ENCODE results near the gene CRYBB1. TPM values are rescaled to one million over a fixed set of nuclear protein-coding genes. Genes with fewer than 3 reads are reported as not detected.
A peak's percentile ranks its signal among the peaks of the same experiment; 100 is the strongest.

The CRYBB1 gene
- total RNA-seq, 4 donors from 2014 or later = 0.40 TPM; not detected in 3

GRCh38 chr22:26551568-26551967 lies 66.3 kb downstream of the CRYBB1 start:
- no peaks in the 10 kb centered on the region for H3K4me1 ChIP-seq
- 83 to 93% methylated on average over 1 to 2 of the region's 2 CpGs for WGBS, 2 donors (ENCODE audit: low coverage in 1 of 2)
- H3K27me3 ChIP-seq = no peaks in the 10 kb centered on the region
- ATAC-seq = no peak
- no peaks in the 10 kb centered on the region for H3K9me3 ChIP-seq
- TF ChIP-seq CTCF (IDR thresholded peaks at IDR 0.05) = no peak
- TF ChIP-seq POLR2AphosphoS5 (IDR thresholded peaks at IDR 0.05) = no peak
- TF ChIP-seq POLR2A (IDR thresholded peaks at IDR 0.05) = no peak
- TF ChIP-seq EP300 (IDR thresholded peaks at IDR 0.05) = no peak
- no peaks in the 10 kb centered on the region for H3K36me3 ChIP-seq
- H3K4me3 ChIP-seq = no peak overlapping the region
- no peak overlapping the region for H3K27ac ChIP-seq

- Histone ChIP-seq H3K36me3 (no peaks in the 10 kb centered on the region), H3K4me3 (no peak overlapping the region), H3K4me1 (no peaks in the 10 kb centered on the region), H3K27ac (no peak overlapping the region), H3K27me3 (no peaks in the 10 kb centered on the region), H3K9me3 (no peaks in the 10 kb centered on the region)
- peak; percentile 41 for ATAC-seq
- WGBS, 2 donors (ENCODE audit: low coverage in 1 of 2) = 63 to 92% methylated on average over 1 to 4 of the region's 8 CpGs
- TF ChIP-seq EP300 (IDR thresholded peaks at IDR 0.05) = no peak
Observed at GRCh38 chr22:26550498-26551033, 67.3 kb downstream of the CRYBB1 start.

- Histone ChIP-seq H3K27ac (no peak overlapping the region), H3K4me1 (no peaks in the 10 kb centered on the region), H3K4me3 (no peak overlapping the region), H3K27me3 (no peaks in the 10 kb centered on the region), H3K36me3 (no peaks in the 10 kb centered on the region), H3K9me3 (no peaks in the 10 kb centered on the region)
- no peak for ATAC-seq
- WGBS, 2 donors (ENCODE audit: low coverage in 1 of 2) = 97 to 100% methylated on average over 2 to 4 of the region's 4 CpGs
- TF ChIP-seq POLR2AphosphoS5 (IDR thresholded peaks at IDR 0.05) (no peak), EP300 (IDR thresholded peaks at IDR 0.05) (no peak), POLR2A (IDR thresholded peaks at IDR 0.05) (no peak), CTCF (IDR thresholded peaks at IDR 0.05) (no peak)
Observed at GRCh38 chr22:26549902-26550497, 67.8 kb downstream of the CRYBB1 start.

Small RNAs within 50 kb of the gene (small RNA-seq; reads per million reads assigned to genes)
- gene MIR548J = 0 to 0.64 (median 0) reads per million in 4 donors
- gene RF01874 = 0 reads per million in 4 donors

Other genes starting within 250 kb of the CRYBB1 start
- 1 to 10 TPM; 1.0 to 1.4 (median 1.2) TPM for gene ASPHD2, start 188.8 kb downstream of the CRYBB1 start, total RNA-seq
- gene HPS4, start 134.2 kb downstream of the CRYBB1 start, total RNA-seq = 10 to 100 TPM; 11.2 to 34.7 (median 20.3) TPM
- gene SRRD, start 134.2 kb downstream of the CRYBB1 start, total RNA-seq = 10 to 100 TPM; 16.7 to 30.0 (median 23.5) TPM
- 10 to 100 TPM; 20.3 to 38.3 (median 21.6) TPM for gene TFIP11, start 105.6 kb downstream of the CRYBB1 start, total RNA-seq
- 10 to 100 TPM; 16.8 to 27.7 (median 21.0) TPM for gene TPST2, start 27.9 kb downstream of the CRYBB1 start, total RNA-seq
- gene CRYBA4, start 3.9 kb upstream of the CRYBB1 start, total RNA-seq = not detected
- 1 to 10 TPM in 1 of 4 donors, under 1 TPM in 3; 0.05 to 1.1 (median 0.41) TPM for gene MIAT, start 39.6 kb upstream of the CRYBB1 start, total RNA-seq